GM21390 (cell line): ENCODE measurements around the gene DPEP2NB.
A peak's percentile ranks its signal among the peaks of the same experiment; 100 is the strongest.
"Not testable (repeated sequence)": the region's sequence is repeated elsewhere in the genome, so short reads cannot be mapped to it uniquely, and the experiment has no call there.

Experiments used
- ATAC-seq: cut with Tn5 transposase; IDR thresholded peaks from one replicate; pipeline ENCODE4 v1.9.1; 2021; ENCODE audit not compliant: unreplicated experiment

DPEP2NB gene

GRCh38 chr16:68019167-68019680 is 3.5 kb upstream of the DPEP2NB start:
- no peak for ATAC-seq

GRCh38 chr16:68013440-68013839 is 2.3 kb downstream of the DPEP2NB start:
- no peak for ATAC-seq

- ATAC-seq, result not testable (repeated sequence)
These were observed 5.8 kb downstream of the DPEP2NB start for GRCh38 chr16:68009872-68010271.

- no peak for ATAC-seq
These were observed 6.5 kb downstream of the DPEP2NB start for GRCh38 chr16:68009157-68009735.

DNA sequence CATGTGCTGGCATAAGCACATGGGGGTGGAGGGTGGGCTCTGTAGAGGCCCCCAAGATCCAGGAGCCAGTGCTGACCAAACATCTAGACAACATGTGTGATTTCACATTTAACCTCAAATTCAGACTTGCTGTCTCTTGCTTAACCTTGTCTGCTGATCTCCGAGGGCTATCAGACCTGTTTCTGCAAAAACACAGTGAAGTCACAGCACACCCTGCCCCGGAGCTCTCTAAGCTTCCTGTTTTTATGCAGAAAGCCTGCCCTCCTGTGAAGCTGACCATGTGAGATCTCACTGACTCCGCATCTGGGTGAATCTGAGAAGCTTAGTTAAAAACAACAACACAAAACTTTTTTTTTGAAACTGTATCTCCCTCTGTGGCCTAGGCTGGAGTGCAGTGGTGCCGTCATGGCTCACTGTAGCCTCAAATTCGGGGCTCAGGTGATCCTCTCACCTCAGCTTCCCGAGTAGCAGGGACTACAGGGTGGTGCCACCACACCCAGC is 9.9 kb downstream of the DPEP2NB start:
- no peak for ATAC-seq

DNA sequence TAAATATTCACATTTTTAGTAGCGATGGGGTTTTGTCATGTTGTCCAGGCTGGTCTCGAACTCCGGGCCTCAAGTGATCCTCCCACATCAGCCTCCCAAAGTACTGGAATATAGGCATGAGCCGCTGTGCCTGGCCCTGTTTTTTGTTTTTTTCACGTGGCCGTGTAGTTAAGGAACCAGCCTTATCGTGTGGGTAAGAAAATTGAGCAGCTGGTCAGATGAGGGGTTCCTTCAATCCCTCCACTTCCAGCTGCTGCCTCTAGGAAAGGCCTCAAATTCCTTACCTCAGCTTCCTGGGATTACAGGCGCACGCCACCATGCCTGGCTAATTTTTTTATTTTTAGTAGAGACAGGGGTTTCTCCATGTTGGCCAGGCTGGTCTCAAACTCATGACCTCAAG is 10.5 kb downstream of the DPEP2NB start:
- ATAC-seq, result no peak

DNA sequence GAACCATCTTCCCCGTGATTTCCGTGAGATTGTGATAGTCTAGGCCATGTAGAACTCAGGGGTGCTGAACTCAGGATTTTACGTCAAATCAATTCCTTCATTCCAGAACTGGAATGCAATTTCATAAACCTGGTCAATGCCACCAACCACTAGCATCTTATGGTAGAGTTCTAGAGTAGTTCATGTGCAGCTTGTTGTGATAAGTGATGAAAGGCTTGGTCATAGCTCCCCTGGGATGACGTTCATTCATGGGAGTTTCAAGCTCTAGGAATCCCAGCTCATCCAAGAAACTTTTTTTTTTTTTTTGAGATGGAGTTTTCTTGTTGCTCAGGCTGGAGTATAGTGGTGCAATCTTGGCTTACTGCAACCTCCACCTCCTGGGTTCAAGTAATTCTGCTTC is 12.7 kb downstream of the DPEP2NB start:
- no peak for ATAC-seq

GRCh38 chr16:68000450-68000849 is 15.3 kb downstream of the DPEP2NB start:
- ATAC-seq, result no peak

DNA sequence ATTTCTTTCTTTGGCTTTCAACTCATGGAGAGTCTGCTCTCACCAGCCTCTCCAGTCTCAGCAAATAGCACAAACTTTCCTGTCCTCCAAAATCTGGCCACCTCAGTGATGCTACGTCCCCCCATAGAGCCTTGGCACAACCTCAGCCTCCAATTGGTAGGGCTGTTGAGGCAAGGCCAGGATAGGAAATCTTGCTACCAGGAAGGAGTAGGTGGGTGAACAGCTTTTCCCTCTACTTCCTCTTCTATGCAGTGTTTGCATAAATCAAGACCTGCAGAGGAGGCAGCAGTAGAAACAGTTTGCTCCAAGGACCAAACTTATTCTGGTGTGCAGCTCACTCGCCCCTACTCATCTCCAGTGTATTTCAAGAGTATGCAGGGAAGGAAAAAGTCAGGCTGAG is 15.7 kb downstream of the DPEP2NB start:
- no peak for ATAC-seq

DNA sequence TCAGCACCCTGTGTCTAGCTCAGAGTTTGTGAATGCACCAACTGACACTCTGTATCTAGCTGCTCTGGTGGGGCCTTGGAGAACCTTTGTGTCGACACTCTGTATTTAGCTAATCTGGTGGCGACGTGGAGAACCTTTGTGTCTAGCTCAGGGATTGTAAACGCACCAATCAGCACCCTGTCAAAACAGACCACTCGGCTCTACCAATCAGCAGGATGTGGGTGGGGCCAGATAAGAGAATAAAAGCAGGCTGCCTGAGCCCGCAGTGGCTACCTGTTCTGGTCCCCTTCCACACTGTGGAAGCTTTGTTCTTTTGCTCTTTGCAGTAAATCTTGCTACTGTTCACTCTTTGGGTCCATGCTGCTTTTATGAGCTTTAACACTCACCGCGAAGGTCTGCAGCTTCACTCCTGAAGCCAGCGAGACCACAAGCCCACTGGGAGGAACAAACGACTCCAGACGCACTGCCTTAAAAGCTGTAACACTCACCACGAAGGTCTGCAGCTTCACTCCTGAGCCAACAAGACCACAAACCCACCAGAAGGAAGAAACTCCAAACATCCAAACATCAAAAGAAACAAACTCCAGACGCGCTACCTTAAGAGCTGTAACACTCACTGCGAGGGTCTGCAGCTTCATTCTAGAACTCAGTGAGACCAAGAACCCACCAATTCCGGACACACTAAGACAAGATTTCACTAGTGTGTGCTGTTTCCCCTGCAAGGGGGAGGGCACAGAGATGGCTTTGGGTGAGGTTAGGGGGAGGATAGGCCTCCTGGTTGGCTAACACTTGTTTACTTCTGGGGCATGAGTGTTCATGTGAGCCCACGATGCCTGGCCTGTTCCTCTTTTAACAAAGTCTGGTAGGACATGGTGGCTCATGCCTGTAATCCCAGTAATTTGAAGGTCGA is 16.7 kb downstream of the DPEP2NB start, which contains the start of gene DPEP2:
DPEP2 (minus strand) TSS at position 706 of the 910 bp plus-strand sequence. CDS start 6,272 bp downstream, outside the sequence.
- not testable (repeated sequence) for ATAC-seq

DNA sequence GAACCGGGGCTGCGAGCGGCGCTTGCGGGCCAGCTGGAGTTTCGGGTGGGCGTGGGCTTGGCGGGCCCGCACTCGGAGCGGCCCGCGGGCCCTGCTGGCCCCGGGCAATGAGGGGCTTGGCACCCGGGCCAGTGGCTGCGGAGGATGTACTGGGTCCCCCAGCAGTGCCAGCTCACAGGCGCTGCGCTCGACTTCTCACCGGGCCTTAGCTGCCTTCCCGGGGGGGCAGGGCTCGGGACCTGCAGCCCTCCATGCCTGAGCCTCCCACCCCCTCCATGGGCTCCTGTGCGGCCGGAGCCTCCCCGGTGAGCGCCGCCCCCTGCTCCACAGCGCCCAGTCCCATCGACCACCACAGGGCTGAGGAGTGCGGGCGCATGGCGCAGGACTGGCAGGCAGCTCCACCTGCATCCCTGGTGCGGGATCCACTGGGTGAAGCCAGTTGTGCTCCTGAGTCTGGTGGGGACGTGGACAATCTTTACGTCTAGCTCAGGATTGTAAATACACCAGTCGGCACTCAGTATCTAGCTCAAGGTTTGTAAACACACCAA is 17.4 kb downstream of the DPEP2NB start:
- not testable (repeated sequence) for ATAC-seq

DNA sequence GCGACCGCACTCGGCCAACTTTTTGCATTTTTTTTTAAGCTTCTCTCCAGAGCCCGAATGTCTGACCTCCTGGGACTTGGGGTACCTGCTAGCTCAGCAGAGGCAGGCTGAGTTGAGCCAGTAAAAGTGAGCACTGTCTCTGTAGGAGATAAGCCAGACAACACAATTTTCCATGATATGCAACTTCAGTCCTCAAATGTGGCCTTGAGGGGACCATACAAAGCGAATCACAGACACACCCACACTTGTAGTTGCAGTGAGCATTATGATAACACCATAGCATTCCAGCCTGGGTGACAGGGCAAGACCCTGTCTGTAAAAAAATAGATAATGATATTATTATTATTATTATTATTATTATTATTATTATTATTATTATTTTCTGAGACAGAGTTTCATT is 19.0 kb downstream of the DPEP2NB start:
- ATAC-seq, result no peak

DNA sequence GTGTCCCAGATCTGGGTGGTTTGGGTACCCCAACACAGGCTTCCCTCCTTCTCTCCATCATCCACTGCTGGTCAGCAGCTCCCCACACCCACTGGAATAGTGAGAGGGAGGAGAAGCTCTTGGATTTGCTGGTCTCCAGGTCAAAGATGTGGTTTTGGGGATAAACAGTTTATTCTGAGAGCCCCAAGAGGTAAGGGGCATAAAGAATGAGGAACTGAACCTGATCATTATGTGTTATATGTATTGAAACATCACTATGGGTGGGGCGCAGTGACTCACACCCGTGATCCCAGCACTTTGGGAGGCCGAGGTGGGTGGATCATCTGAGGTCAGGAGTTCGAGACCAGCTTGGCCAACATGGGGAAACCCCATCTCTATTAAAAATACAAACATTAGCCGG is 20.3 kb downstream of the DPEP2NB start:
- no peak for ATAC-seq

GRCh38 chr16:67994040-67994408 is 21.7 kb downstream of the DPEP2NB start:
- not testable (repeated sequence) for ATAC-seq

GRCh38 chr16:67993207-67994039 is 22.3 kb downstream of the DPEP2NB start:
- peak; percentile 67 for ATAC-seq

GRCh38 chr16:67992661-67993206 is 23.0 kb downstream of the DPEP2NB start:
- ATAC-seq, result no peak

DNA sequence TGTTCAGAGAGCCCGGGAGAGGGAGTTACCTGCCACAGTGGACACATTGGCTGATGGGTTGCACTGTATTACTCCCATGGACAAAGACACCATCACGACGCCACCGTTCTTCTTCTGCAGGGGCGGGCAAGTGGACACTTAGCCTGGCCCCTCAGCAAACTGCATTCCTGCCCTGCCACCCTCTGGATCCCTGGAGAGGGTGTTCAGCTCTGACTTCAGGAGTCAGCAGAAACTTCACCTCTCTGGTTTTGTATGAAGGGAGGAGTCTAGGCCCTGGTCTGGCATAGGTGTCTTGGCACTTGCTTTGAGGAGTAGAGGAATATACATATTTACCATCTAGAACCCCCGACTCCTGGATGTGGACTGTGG is 25.7 kb downstream of the DPEP2NB start:
- no peak for ATAC-seq

GRCh38 chr16:67989322-67990017 is 26.2 kb downstream of the DPEP2NB start:
- ATAC-seq, result no peak

- no peak for ATAC-seq
These were observed 27.0 kb downstream of the DPEP2NB start for GRCh38 chr16:67988675-67989074.
